ENCODE measurements around the gene RTKN.

DNA sequence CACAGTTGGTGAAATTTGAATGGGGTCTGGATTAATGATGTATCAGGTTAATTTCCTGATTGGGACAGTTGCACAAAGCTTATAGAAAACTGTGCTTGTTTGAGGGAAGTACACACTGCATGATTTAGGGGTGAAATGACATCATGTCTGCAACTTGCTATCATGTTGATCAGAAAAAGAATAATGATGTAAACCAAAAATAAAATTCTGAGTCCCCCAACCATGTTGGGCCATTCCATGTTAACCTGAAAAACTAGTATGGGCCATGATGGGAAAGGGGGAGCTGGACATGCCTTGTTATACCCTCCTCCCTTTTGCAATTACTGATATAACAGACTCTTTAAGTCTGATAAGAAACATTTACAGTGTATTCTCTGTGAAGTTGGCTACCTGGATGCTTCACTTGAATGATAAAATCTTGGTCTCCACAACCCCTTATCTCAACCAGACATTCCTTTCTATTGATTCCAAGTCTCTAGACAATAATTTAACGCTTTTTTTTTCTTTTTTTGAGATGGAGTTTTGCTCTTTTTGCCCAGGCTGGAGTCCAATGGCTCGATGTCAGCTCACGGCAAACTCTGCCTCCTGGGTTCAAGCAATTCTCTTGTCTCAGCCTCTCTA lies 8.9 kb upstream of the RTKN start:
- TF ChIP-seq, protein P1, sequence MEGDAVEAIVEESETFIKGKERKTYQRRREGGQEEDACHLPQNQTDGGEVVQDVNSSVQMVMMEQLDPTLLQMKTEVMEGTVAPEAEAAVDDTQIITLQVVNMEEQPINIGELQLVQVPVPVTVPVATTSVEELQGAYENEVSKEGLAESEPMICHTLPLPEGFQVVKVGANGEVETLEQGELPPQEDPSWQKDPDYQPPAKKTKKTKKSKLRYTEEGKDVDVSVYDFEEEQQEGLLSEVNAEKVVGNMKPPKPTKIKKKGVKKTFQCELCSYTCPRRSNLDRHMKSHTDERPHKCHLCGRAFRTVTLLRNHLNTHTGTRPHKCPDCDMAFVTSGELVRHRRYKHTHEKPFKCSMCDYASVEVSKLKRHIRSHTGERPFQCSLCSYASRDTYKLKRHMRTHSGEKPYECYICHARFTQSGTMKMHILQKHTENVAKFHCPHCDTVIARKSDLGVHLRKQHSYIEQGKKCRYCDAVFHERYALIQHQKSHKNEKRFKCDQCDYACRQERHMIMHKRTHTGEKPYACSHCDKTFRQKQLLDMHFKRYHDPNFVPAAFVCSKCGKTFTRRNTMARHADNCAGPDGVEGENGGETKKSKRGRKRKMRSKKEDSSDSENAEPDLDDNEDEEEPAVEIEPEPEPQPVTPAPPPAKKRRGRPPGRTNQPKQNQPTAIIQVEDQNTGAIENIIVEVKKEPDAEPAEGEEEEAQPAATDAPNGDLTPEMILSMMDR (IDR thresholded peaks at IDR 0.05; ENCODE audit: poor library complexity): no peak
- no peak for TF ChIP-seq EZH2 (IDR thresholded peaks at IDR 0.05; ENCODE audit: borderline replicate concordance)
